ENCODE data around the gene POLE3. TPM values are rescaled to one million over a fixed set of nuclear protein-coding genes. Genes with fewer than 3 reads are reported as not detected.

POLE3 gene
- total RNA-seq, 1 donor from 2014 or later, result 32.4 TPM

- H3K4me3 ChIP-seq (ENCODE audit: low read length in 3 of 3), result no peak overlapping the region
- H3K9me3 ChIP-seq (ENCODE audit: control insufficient read depth in 3 of 3, low read length in 3 of 3), result no peaks in the 10 kb centered on the region
- H3K9ac ChIP-seq (ENCODE audit: low read depth in 1 of 3, low read length in 3 of 3), result no peak overlapping the region
- H3K27me3 ChIP-seq (ENCODE audit: control insufficient read depth in 3 of 3, insufficient read depth in 3 of 3, low read length in 3 of 3), result no peaks in the 10 kb centered on the region
- H3K4me1 ChIP-seq (ENCODE audit: control insufficient read depth in 3 of 3, insufficient read depth in 3 of 3, low read length in 3 of 3), result no peaks in the 10 kb centered on the region
- H3K36me3 ChIP-seq (ENCODE audit: control insufficient read depth in 3 of 3, insufficient read depth in 3 of 3, low read length in 3 of 3), result no peaks in the 10 kb centered on the region
- H3K27ac ChIP-seq (ENCODE audit: low read depth, low read length), result no peak overlapping the region
These were observed 20.7 kb upstream of the POLE3 start for GRCh38 chr9:113431191-113431590.

DNA sequence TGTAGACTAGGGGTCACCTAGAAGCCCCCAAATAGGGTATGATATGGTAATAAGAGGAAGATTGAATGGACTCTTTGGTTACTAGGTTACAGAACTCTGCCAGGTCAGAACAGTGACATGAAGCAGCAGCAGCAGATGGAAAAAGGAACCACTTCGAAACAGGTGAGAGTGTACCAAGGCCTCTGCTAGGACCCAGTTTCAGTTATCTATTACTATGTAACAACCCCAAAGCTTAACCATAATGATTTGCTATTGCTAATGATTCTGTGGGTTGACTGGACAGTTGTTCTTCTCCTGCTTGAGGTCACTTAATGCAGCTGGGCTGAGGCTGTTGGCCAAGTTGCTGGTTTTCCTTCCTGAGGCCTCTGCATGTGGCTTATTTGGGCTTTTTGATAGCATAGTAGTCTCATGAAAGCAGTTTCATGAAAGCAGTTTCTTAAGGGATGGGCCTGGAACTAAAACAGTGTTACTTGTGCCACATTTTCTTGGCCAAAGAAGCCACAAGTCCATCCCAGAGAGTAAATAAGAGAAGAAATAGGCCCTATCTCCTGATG lies 17.7 kb upstream of the POLE3 start:
- Histone ChIP-seq H3K4me3 (ENCODE audit: low read length in 3 of 3) (no peak overlapping the region), H3K9ac (ENCODE audit: low read depth in 1 of 3, low read length in 3 of 3) (no peak overlapping the region), H3K9me3 (ENCODE audit: control insufficient read depth in 3 of 3, low read length in 3 of 3) (no peaks in the 10 kb centered on the region), H3K36me3 (ENCODE audit: control insufficient read depth in 3 of 3, insufficient read depth in 3 of 3, low read length in 3 of 3) (no peaks in the 10 kb centered on the region), H3K27ac (ENCODE audit: low read depth, low read length) (no peak overlapping the region), H3K27me3 (ENCODE audit: control insufficient read depth in 3 of 3, insufficient read depth in 3 of 3, low read length in 3 of 3) (peaks cover 0 to 3% (median 0%) of the 10 kb centered on the region in 3 donors), H3K4me1 (ENCODE audit: control insufficient read depth in 3 of 3, insufficient read depth in 3 of 3, low read length in 3 of 3) (no peaks in the 10 kb centered on the region)

- H3K9ac ChIP-seq (ENCODE audit: low read depth in 1 of 3, low read length in 3 of 3), result no peak overlapping the region
- no peak overlapping the region for H3K4me3 ChIP-seq (ENCODE audit: low read length in 3 of 3)
- H3K27ac ChIP-seq (ENCODE audit: low read depth, low read length), result no peak overlapping the region
- H3K4me1 ChIP-seq (ENCODE audit: control insufficient read depth in 3 of 3, insufficient read depth in 3 of 3, low read length in 3 of 3), result no peaks in the 10 kb centered on the region
- no peaks in the 10 kb centered on the region for H3K9me3 ChIP-seq (ENCODE audit: control insufficient read depth in 3 of 3, low read length in 3 of 3)
- H3K36me3 ChIP-seq (ENCODE audit: control insufficient read depth in 3 of 3, insufficient read depth in 3 of 3, low read length in 3 of 3), result no peaks in the 10 kb centered on the region
- peaks cover 0 to 3% (median 0%) of the 10 kb centered on the region in 3 donors for H3K27me3 ChIP-seq (ENCODE audit: control insufficient read depth in 3 of 3, insufficient read depth in 3 of 3, low read length in 3 of 3)
These were observed 17.2 kb upstream of the POLE3 start for GRCh38 chr9:113427629-113428028.

DNA sequence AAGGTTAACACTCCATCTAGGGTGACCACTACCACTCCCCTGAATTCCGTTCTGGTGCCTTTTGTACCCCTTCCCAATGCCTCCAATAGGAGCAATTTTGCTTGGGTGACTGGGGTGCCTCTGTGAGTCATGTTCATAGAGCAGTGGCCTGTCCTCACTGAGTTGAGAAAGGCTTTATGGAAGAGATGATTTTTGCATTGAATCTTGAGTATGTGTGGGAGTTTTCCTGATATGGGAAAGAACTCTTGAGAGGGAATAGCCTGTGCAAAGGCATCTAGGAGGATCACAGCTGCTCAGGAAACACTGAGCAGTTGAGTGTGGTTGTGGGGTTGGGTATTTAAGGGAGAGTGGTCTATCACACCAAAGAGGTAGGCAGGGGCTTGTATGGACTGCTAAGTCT lies 16.2 kb upstream of the POLE3 start:
- Histone ChIP-seq H3K9me3 (ENCODE audit: control insufficient read depth in 3 of 3, low read length in 3 of 3) (no peaks in the 10 kb centered on the region), H3K27me3 (ENCODE audit: control insufficient read depth in 3 of 3, insufficient read depth in 3 of 3, low read length in 3 of 3) (peaks cover 0 to 3% (median 0%) of the 10 kb centered on the region in 3 donors), H3K4me3 (ENCODE audit: low read length in 3 of 3) (no peak overlapping the region), H3K27ac (ENCODE audit: low read depth, low read length) (no peak overlapping the region), H3K4me1 (ENCODE audit: control insufficient read depth in 3 of 3, insufficient read depth in 3 of 3, low read length in 3 of 3) (no peaks in the 10 kb centered on the region), H3K36me3 (ENCODE audit: control insufficient read depth in 3 of 3, insufficient read depth in 3 of 3, low read length in 3 of 3) (no peaks in the 10 kb centered on the region), H3K9ac (ENCODE audit: low read depth in 1 of 3, low read length in 3 of 3) (no peak overlapping the region)

GRCh38 chr9:113425072-113425471 lies 14.6 kb upstream of the POLE3 start:
- peaks cover 0 to 3% (median 0%) of the 10 kb centered on the region in 3 donors for H3K27me3 ChIP-seq (ENCODE audit: control insufficient read depth in 3 of 3, insufficient read depth in 3 of 3, low read length in 3 of 3)
- H3K36me3 ChIP-seq (ENCODE audit: control insufficient read depth in 3 of 3, insufficient read depth in 3 of 3, low read length in 3 of 3), result no peaks in the 10 kb centered on the region
- no peaks in the 10 kb centered on the region for H3K4me1 ChIP-seq (ENCODE audit: control insufficient read depth in 3 of 3, insufficient read depth in 3 of 3, low read length in 3 of 3)
- no peak overlapping the region for H3K4me3 ChIP-seq (ENCODE audit: low read length in 3 of 3)
- no peaks in the 10 kb centered on the region for H3K9me3 ChIP-seq (ENCODE audit: control insufficient read depth in 3 of 3, low read length in 3 of 3)
- H3K27ac ChIP-seq (ENCODE audit: low read depth, low read length), result no peak overlapping the region
- no peak overlapping the region for H3K9ac ChIP-seq (ENCODE audit: low read depth in 1 of 3, low read length in 3 of 3)

- Histone ChIP-seq H3K4me3 (ENCODE audit: low read length in 3 of 3) (no peak overlapping the region), H3K36me3 (ENCODE audit: control insufficient read depth in 3 of 3, insufficient read depth in 3 of 3, low read length in 3 of 3) (no peaks in the 10 kb centered on the region), H3K27me3 (ENCODE audit: control insufficient read depth in 3 of 3, insufficient read depth in 3 of 3, low read length in 3 of 3) (peaks cover 0 to 3% (median 0%) of the 10 kb centered on the region in 3 donors), H3K27ac (ENCODE audit: low read depth, low read length) (no peak overlapping the region), H3K4me1 (ENCODE audit: control insufficient read depth in 3 of 3, insufficient read depth in 3 of 3, low read length in 3 of 3) (no peaks in the 10 kb centered on the region), H3K9ac (ENCODE audit: low read depth in 1 of 3, low read length in 3 of 3) (no peak overlapping the region), H3K9me3 (ENCODE audit: control insufficient read depth in 3 of 3, low read length in 3 of 3) (no peaks in the 10 kb centered on the region)
These were observed 11.3 kb upstream of the POLE3 start for GRCh38 chr9:113421726-113422125.

- Histone ChIP-seq H3K9me3 (ENCODE audit: control insufficient read depth in 3 of 3, low read length in 3 of 3) (no peaks in the 10 kb centered on the region), H3K4me1 (ENCODE audit: control insufficient read depth in 3 of 3, insufficient read depth in 3 of 3, low read length in 3 of 3) (no peaks in the 10 kb centered on the region), H3K27me3 (ENCODE audit: control insufficient read depth in 3 of 3, insufficient read depth in 3 of 3, low read length in 3 of 3) (no peaks in the 10 kb centered on the region), H3K9ac (ENCODE audit: low read depth in 1 of 3, low read length in 3 of 3) (no peak overlapping the region), H3K27ac (ENCODE audit: low read depth, low read length) (no peak overlapping the region), H3K4me3 (ENCODE audit: low read length in 3 of 3) (no peak overlapping the region), H3K36me3 (ENCODE audit: control insufficient read depth in 3 of 3, insufficient read depth in 3 of 3, low read length in 3 of 3) (no peaks in the 10 kb centered on the region)
These were observed 6.9 kb upstream of the POLE3 start for GRCh38 chr9:113417370-113417769.

DNA sequence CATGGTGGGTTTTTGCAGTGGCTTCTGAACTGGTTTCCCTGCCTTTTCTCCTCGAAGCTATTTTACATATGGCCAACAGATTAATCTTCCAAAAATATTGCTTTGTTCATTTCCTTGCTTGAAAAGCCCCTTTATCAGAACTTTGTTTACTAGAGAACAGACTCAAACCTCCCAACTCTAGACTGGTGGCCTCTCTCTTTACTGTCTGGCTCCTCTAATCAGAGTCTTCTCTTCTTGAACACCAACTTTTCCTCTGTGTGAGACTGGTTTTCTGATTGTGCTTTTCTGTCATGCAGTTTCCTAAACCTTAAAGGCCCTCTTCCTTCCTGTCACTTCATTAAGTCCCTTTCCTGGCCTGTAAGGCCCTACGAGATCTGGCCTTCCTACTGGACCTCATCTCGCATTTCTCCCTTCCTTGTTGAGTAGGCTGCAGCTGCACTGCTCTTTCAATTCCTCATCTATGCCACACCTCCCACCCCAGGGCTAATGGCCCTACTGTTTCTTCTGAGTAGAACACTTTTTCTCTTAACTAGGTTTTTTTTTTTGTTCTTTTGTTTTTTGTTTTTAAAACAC lies 5.8 kb upstream of the POLE3 start:
- H3K27ac ChIP-seq (ENCODE audit: low read depth, low read length), result peak overlapping the region; percentile 8
- no peaks in the 10 kb centered on the region for H3K9me3 ChIP-seq (ENCODE audit: control insufficient read depth in 3 of 3, low read length in 3 of 3)
- no peak overlapping the region for H3K9ac ChIP-seq (ENCODE audit: low read depth in 1 of 3, low read length in 3 of 3)
- no peaks in the 10 kb centered on the region for H3K4me1 ChIP-seq (ENCODE audit: control insufficient read depth in 3 of 3, insufficient read depth in 3 of 3, low read length in 3 of 3)
- no peaks in the 10 kb centered on the region for H3K27me3 ChIP-seq (ENCODE audit: control insufficient read depth in 3 of 3, insufficient read depth in 3 of 3, low read length in 3 of 3)
- H3K36me3 ChIP-seq (ENCODE audit: control insufficient read depth in 3 of 3, insufficient read depth in 3 of 3, low read length in 3 of 3), result no peaks in the 10 kb centered on the region
- H3K4me3 ChIP-seq (ENCODE audit: low read length in 3 of 3), result no peak overlapping the region

DNA sequence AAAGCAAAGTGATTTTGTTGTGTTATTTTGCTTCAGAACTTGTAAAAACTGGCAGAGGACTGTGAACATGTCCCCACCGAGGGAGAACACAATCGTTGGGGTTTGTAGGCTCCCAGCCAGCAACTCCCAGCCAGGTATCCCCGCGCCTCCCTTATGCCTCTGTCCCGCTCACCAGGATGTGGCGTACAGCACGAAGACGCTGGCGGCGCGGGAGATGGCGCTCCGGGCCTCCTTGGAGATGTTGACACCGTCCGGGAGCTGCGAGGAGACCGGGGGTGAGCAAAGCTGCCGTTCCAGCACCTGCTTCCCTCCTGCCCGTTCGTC lies 630 bp downstream of the POLE3 start:
- peak overlapping the region; percentile 97 to 98 (median 98) for H3K4me3 ChIP-seq (ENCODE audit: low read length in 3 of 3)
- peak overlapping the region; percentile 91 for H3K27ac ChIP-seq (ENCODE audit: low read depth, low read length)
- H3K9me3 ChIP-seq (ENCODE audit: control insufficient read depth in 3 of 3, low read length in 3 of 3), result no peaks in the 10 kb centered on the region
- peaks cover 9 to 21% (median 21%) of the 10 kb centered on the region in 3 donors for H3K36me3 ChIP-seq (ENCODE audit: control insufficient read depth in 3 of 3, insufficient read depth in 3 of 3, low read length in 3 of 3)
- H3K9ac ChIP-seq (ENCODE audit: low read depth in 1 of 3, low read length in 3 of 3), result peak overlapping the region; percentile 95 to 98 (median 96)
- H3K4me1 ChIP-seq (ENCODE audit: control insufficient read depth in 3 of 3, insufficient read depth in 3 of 3, low read length in 3 of 3), result peaks cover 8 to 28% (median 20%) of the 10 kb centered on the region in 3 donors
- no peaks in the 10 kb centered on the region for H3K27me3 ChIP-seq (ENCODE audit: control insufficient read depth in 3 of 3, insufficient read depth in 3 of 3, low read length in 3 of 3)

DNA sequence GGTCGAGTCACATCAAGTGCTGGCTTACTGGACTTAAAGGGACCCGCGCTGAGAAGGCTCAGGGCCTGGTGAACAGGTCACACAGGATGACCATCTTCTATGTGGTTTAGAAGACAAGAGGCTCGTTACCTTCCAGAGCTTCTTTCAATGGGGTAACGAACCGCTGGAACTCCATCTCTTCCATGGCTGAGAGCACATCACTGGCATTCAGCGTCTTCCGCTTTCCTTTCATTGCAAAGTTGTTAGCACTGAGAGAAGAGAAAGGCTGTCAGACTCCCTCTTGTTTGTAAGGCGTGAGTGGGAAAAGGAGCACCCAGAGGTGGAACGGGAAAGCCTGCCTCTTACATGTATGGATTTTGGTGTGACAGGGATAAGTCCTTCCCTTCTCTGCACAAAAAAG lies 994 bp downstream of the POLE3 start:
- Histone ChIP-seq H3K9ac (ENCODE audit: low read depth in 1 of 3, low read length in 3 of 3) (peak overlapping the region; percentile 95 to 98 (median 96)), H3K36me3 (ENCODE audit: control insufficient read depth in 3 of 3, insufficient read depth in 3 of 3, low read length in 3 of 3) (peaks cover 9 to 21% (median 21%) of the 10 kb centered on the region in 3 donors), H3K4me3 (ENCODE audit: low read length in 3 of 3) (peak overlapping the region; percentile 97 to 98 (median 98)), H3K4me1 (ENCODE audit: control insufficient read depth in 3 of 3, insufficient read depth in 3 of 3, low read length in 3 of 3) (peaks cover 8 to 28% (median 20%) of the 10 kb centered on the region in 3 donors), H3K27ac (ENCODE audit: low read depth, low read length) (peak overlapping the region; percentile 91), H3K27me3 (ENCODE audit: control insufficient read depth in 3 of 3, insufficient read depth in 3 of 3, low read length in 3 of 3) (no peaks in the 10 kb centered on the region), H3K9me3 (ENCODE audit: control insufficient read depth in 3 of 3, low read length in 3 of 3) (no peaks in the 10 kb centered on the region)
